ENCODE results near the gene COQ2.

DNA sequence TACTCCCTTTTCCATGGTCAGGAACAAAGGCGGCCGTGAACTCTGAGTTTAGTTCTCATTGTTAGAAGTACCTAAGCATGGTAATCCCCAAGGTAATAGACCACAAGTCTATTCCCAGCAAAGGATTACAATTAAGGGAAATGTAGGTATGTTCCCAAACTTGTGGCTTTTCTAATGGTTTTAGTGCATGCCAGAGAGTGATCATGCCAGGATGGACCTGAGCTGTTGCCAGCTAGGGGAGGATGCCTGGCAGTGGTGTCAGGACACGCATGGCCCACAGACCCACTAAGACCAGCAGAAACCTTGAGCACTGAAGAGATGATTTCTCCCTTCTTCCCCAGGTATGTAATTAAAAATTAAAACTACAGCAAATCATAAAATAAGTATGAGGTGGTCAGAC, 60.8 kb downstream of the COQ2 start:
- TF ChIP-seq FOXK2 (IDR thresholded peaks at IDR 0.05) (no peak), BHLHE40 (IDR thresholded peaks at IDR 0.05; ENCODE audit: borderline replicate concordance) (no peak), FOXM1 (IDR thresholded peaks at IDR 0.05; ENCODE audit: borderline replicate concordance) (no peak), SUZ12 (IDR thresholded peaks at IDR 0.05) (no peak), ELF4 (IDR thresholded peaks at IDR 0.05) (no peak), HDGF (IDR thresholded peaks at IDR 0.05; ENCODE audit: borderline replicate concordance) (no peak), FOXA1 (IDR thresholded peaks at IDR 0.05) (no peak), NFRKB (IDR thresholded peaks at IDR 0.05) (no peak), L3MBTL2 (conservative IDR thresholded peaks at IDR 0.05) (no peak), ARNT (IDR thresholded peaks at IDR 0.05) (no peak), SP1 (IDR thresholded peaks at IDR 0.05) (no peak)
- TF ChIP-seq, protein P1, sequence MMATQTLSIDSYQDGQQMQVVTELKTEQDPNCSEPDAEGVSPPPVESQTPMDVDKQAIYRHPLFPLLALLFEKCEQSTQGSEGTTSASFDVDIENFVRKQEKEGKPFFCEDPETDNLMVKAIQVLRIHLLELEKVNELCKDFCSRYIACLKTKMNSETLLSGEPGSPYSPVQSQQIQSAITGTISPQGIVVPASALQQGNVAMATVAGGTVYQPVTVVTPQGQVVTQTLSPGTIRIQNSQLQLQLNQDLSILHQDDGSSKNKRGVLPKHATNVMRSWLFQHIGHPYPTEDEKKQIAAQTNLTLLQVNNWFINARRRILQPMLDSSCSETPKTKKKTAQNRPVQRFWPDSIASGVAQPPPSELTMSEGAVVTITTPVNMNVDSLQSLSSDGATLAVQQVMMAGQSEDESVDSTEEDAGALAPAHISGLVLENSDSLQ (IDR thresholded peaks at IDR 0.05) = no peak

Measured in HEK293T (cell line).